Stimulated activated CD4-positive, alpha-beta T cell treated with anti-CD3 and anti-CD28 coated beads, Interleukin-1b, Interleukin-23, amount 100 ng/mL, for 48 hours (primary cell): Measurements from ENCODE around the gene WNK4.
A peak's percentile ranks its signal among the peaks of the same experiment; 100 is the strongest.
"Not testable (repeated sequence)": the region's sequence is repeated elsewhere in the genome, so short reads cannot be mapped to it uniquely, and the experiment has no call there.

Experiments used
- DNase-seq: peaks from one replicate; pipeline ENCODE4 v3.0.0-alpha.2; 2020

WNK4 gene

DNA sequence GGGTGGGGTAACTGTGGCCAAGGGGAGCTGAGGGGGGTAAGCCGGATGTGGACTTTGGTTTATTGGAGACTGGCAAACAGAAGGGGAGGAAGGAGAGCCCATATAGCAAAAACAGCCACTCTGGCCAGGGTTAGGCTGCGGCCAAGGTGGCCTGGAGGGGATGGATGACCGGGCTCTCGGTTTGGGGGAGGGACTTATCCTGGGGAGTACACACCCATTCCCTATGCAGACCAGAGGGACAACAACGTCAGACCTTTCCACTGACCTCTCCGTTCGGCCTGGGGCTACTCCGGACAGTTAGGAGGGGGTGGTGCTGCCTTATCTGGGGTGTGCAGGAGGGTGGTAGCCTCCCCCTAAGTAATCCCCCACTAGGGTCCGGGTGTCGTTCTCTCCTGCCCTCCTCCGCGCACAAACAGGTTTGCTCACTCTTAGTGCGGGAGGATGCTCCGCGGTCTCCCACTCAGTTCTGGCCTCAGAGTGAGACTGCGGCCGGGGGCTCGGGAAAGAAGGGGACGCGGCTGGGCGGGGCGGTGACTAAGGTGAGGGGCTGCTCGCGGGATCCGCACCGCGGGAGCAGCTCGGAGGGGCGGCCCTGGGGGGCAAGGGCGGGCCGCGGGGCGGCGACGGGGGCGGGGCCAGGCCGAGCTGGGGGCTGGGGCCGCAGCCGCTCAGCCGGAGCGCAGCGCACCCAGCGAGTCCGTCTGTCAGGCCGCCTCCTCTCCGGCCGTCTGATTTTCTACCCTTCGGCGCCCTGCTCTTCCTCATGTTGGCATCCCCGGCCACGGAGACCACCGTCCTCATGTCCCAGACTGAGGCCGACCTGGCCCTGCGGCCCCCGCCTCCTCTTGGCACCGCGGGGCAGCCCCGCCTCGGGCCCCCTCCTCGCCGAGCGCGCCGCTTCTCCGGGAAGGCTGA lies at the start of gene WNK4:
Gene WNK4, plus strand, starts transcription at position 675 of the 915 bp plus-strand sequence. Its CDS starts 89 bp downstream, at position 764.
- DNase-seq, result no peak

DNA sequence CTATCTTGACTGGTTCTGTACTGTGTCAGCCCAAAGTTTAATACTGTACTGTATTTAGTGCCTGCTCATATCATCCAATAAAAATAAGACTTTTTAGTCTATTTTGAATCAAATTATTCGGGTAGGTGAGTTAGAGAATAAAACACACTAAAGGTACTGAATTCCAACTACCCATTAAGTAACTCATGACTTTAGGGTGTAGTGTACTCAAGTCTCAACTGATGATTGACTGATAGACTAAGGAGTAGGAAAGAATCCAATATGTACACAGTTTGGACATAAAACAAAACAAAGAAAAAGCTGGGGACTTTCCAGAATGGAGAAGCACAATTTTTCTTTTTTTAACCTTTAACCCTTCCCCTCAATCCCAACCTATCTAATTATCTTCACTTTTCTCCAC lies 39.7 kb upstream of the WNK4 start:
- no peak for DNase-seq

DNA sequence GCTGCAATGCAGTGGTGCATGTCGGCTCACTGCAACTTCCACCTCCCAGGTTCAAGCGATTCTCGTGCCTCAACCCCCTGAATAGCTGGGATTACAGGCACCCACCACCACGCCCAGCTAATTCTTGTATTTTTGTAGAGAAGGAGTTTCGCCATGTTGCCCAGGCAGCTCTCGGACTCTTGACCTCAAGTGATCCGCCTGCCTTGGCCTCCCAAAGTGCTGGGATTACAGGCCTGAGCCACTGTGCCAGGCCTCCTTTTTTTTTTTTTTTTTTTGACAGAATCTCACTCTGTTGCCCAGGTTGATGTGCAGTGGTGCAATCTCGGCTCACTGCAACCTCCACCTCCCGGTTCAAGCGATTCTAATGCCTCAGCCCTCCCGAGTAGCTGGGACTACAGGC lies 37.5 kb upstream of the WNK4 start:
- not testable (repeated sequence) for DNase-seq

DNA sequence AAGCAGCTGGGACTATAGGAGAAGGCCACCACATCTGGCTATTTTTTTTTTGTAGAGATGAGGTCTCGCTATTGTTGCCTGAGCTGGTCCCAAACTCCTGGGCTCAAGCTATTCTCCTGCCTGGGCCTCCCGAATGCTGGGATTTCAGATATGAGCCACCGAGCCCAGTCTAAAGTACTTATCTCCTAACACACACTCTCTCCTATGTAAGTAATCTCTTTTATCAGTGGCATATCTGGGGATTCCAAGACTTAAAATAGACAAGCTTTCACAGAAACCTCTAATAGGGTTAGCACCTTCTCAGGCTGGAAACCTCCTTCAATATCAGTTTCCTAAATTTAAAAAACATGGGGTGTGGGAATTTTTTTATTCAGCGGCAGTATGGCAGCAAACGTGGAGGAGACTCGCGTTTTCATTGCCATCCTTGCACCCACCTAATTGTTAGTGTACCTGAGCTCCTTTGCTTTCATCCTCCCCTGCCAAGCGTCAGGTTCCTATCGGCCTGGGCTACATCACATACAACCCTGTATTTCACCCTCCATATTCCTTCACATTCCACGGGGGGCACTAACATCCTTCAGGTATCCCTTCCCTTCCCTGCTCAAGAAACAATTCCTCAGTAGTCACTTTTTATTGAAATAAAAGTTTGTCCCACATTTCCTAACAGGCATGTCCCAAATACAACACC lies 36.7 kb upstream of the WNK4 start:
- DNase-seq, result no peak

- DNase-seq, result peak; percentile 81
Measured at GRCh38 chr17:42744283-42744805, 36.1 kb upstream of the WNK4 start.

DNA sequence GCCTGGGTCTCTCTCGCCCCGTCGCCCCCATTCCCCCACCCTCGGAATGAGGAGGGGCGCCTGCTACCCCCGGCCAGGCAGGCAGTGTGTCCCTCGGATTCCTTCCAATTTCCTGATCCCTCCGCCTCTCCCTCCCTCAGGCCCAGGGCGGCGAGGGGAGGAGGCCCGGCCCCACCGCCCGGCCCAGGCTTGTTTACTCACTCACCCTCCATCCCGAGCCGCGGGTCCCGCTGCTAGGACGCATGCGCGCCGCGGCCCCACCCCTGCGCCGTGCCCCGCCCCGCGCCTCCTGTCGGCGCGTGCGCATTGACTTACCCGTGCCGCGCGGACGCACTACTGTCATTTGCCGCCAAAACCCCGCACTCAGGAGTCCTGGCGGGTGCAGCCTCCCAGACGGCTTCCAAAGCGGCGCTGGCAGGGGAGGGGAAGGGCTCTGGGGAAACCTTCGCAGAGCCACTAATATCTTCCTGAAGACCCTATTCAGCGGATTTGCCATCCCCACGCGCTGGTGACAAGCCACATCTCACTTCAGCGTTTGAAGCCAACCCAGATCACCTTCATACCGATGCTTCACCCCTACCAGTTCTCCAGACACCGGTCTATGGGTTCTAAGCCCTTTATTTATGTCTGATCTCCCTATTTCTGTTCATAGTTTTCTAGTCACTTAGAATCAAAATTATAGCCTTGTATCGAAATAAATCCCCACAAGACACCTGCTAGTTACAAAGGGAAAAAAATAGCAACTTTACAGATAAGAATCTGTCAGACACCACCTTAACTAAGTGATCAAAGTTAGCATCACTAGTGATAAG lies 35.4 kb upstream of the WNK4 start, which contains the start of gene EZH1:
Gene EZH1, minus strand, starts transcription at position 235 of the 812 bp plus-strand sequence. CDS start 16,099 bp downstream, outside the sequence.
- peak; percentile 92 for DNase-seq

GRCh38 chr17:42748202-42748907 lies 32.1 kb upstream of the WNK4 start:
- DNase-seq, result no peak

DNA sequence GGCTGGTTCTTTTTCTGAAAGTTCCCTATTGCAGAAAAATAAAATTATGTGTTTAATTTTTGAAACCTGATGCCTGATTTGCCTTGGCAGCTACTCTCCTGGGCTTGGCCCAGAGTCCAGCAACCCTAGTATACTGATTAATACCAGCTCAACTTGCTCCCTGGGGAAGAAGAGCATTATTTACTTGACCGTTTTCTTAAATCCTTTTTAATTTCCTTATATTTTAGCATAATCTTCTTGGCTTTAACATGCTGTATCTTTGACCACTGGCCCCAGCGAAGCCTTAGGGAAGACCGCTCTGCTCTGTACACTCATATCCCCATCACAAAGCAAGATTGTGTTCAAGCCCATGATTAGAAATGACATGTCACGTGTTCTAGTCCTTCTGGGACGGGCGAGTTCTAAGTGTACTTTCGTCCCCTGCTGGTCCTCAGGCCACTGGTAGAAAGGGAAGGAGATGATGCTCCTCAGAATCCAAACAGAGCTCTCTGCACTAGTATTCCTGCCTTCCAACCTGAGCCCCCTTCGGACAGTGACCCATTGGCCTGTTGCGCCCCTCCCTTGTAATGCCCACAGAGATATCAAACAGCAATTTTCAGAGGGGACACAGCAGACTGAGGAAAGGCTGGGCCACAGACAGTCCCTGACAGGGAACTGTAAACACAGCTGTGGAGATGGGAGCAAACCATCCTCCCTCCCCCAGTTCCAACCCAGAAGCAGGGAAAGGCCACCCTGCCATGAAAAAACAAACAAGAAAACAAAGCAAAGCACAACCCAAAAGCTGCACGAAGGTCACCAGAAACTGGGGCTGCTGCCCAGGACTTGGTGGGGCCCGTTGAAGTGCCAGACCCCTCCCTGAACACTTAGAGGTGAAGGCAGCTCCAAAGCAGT lies 31.3 kb upstream of the WNK4 start:
- no peak for DNase-seq

GRCh38 chr17:42750739-42751344 lies 29.6 kb upstream of the WNK4 start:
- no peak for DNase-seq

DNA sequence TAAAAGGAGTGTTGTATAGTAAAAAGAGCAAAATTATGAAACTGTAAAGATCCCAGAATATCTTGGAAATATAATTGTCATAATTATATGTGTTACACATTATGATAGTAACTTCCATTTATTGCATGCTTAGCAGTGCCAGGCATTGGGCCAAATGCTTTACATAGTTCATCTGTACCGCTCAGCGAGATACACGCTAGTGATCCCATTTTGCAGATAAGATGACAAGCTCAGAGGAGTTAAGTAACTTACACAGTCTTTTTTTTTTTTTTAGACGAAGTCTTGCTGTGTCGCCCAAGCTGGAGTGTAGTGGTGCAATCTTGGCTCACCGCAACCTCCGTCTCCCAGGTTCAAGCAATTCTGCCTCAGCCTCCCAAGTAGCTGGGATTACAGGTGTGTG lies 28.8 kb upstream of the WNK4 start:
- DNase-seq, result no peak

DNA sequence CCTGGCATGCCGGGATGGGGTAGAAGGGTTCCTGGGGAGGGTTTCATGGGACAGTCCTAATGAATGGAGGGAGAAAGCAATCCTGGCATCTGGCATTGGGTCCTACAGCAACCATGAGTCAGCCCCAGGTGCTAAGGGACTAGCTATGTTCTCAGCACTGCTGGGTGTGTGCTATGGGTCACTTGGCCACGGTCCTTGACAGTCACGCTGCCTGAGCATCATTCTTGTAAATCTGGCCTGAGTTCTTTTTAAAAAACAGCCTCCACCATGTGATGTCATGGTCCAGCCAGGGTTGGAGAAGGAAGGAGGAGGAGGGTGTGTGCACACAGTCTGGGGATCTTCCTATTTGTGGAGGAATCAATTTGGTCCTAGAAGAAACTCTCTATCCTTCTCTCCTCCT lies 25.6 kb upstream of the WNK4 start:
- no peak for DNase-seq

GRCh38 chr17:42759982-42760651 lies 20.3 kb upstream of the WNK4 start:
- no peak for DNase-seq

DNA sequence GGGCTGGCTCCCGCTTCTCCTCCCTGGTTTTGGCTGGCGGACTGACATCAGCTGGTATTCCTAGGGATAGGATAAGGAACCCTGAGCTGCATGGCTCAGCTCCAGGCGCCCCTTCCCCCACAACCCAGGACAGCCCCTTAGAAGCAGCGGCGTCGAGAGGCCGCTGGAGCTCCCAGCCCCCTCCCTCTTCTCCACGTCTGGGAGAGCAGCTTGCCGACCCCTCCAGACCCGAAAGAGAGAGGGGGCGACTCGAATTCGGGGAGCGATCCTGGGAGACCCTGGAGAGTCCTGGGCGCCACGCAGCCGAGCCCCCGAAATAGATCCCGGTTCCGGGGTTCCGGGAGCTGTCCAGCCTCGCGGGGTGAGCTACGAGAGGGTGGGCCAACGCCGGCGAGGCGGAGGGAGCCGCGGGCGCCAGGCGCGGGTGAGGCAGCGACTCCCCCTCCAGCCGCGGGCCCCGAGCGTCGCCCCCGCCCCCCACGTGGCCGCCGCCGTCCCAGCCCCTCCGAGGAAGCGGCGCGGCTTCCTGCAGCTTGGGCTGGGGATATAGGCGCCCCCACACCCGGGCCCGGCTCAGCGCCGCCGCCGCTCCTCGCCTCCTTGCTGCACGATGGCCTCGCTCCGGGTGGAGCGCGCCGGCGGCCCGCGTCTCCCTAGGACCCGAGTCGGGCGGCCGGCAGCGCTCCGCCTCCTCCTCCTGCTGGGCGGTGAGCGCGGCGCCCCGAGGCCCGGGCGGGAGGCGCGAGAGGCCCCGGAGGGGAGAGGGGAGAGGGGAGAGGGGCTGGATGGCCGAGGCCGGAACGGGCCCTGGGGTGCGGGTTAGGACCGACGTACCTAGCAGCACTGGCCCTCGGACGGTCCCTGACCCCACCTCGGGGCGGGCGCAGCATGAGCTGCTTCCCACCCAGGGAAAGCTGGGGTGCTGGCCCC lies 19.5 kb upstream of the WNK4 start, which contains the start of gene RAMP2:
Gene RAMP2, plus strand, starts transcription at position 576 of the 930 bp plus-strand sequence. Its CDS starts 35 bp downstream, at position 611.
- no peak for DNase-seq

GRCh38 chr17:42761638-42762037 lies 18.8 kb upstream of the WNK4 start:
- no peak for DNase-seq

- no peak for DNase-seq
Measured at GRCh38 chr17:42766124-42766523, 14.3 kb upstream of the WNK4 start.

DNA sequence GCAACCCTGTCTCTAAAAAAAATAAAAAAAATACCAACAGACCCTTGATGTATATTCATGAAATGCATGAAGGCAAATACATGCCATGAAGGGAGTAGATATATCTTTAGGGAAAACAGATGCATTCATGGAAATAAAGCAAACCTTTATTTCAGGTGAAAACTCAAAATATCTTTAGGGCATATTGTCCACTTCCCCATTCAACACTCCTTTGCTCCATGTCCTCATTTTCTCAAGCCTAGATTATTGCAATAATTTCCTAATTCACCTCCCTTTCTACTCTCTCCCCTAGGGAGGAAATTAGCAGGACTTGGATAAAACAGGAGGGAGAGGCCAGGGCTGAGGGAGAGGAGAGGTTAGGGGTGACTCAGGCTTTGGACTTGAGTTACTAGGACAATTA lies 12.9 kb upstream of the WNK4 start:
- DNase-seq, result no peak

DNA sequence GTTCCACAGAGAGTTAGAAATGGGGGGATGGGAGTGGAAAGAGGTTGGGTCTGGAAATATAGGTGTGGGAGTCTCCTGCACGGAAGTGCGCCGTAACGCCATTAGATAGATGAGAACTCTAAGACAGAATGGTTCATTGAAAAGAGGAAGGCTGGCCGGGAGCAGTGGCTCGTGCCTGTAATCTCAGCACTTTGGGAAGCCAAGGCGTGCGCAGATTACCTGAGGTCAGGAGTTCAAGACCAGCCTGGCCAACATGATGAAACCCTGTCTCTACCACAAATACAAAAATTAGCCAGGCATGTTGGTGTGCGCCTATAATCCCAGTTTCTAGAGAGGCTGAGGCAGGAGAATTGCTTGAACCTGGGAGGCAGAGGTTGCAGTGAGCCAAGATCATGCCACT lies 12.4 kb upstream of the WNK4 start:
- DNase-seq, result not testable (repeated sequence)

- DNase-seq, result not testable (repeated sequence)
Measured at GRCh38 chr17:42769964-42770363, 10.4 kb upstream of the WNK4 start.

DNA sequence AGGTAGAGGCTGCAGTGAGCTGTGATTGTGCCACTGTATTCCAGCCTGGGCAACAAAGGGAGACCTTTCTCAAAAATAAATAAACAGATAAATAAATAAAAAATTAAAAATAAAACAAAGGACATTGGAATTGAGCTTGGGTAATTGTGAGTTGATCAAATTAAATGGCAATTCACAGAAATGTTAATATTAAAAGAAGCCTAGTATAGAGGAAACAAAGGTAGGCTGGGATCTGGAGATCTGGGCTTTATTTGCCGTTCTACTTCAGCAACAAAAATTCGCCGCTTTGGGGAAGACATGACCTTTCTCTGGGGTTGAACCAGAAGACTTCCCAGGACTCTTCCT lies 7.5 kb upstream of the WNK4 start:
- DNase-seq, result no peak
